ENCODE data around the gene MFAP2. TPM values are rescaled to one million over a fixed set of nuclear protein-coding genes. Genes with fewer than 3 reads are reported as not detected.

Gene MFAP2
- total RNA-seq, 1 experiment from 2014 or later, result 27.2 TPM

DNA sequence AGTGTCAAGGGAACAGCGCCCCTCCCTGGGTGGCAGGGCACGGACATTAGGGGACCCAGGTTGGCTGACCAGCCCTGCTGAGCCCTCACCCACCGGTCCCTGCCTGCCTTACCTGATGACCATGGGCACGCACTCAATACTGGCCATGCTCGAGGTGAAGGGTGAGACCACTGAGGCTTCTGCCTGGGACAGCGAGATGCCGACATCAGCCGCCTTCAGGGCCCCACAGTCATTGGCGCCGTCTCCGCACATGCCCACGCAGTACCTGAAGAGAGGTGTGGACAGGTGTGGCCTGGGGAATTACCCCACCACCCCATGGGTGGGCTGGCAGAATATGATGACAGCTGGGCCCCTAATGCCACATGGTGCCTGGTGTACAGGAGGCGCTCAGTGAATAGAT is 7.8 kb upstream of the MFAP2 start:
- intact Hi-C loops (cut with micrococcal nuclease; ENCODE audit: unreplicated experiment), result no loop called here
- Histone ChIP-seq H3K4me3 (ENCODE audit: low read depth, low read length, poor library complexity, severe bottlenecking) (no peak overlapping the region), H3K27ac (ENCODE audit: low read depth, low read length, poor library complexity, severe bottlenecking) (no peak overlapping the region), H3K4me1 (ENCODE audit: insufficient read depth, low read length, poor library complexity, severe bottlenecking) (no peaks in the 10 kb centered on the region), H3K36me3 (ENCODE audit: insufficient read depth, low read length, poor library complexity, severe bottlenecking) (no peaks in the 10 kb centered on the region), H3K27me3 (replicated peaks; ENCODE audit: insufficient read depth, low read depth, low read length, poor library complexity) (no peaks in the 10 kb centered on the region), H3K9me3 (ENCODE audit: low read depth, low read length, poor library complexity, severe bottlenecking) (no peaks in the 10 kb centered on the region)
- no TSS peak for BruUV-seq (replicated peaks)
- POLR2A ChIA-PET (ENCODE audit: low non-redundant PET), result no interaction called here
- CTCF ChIA-PET, result no interaction called here
- TF ChIP-seq, protein P1, sequence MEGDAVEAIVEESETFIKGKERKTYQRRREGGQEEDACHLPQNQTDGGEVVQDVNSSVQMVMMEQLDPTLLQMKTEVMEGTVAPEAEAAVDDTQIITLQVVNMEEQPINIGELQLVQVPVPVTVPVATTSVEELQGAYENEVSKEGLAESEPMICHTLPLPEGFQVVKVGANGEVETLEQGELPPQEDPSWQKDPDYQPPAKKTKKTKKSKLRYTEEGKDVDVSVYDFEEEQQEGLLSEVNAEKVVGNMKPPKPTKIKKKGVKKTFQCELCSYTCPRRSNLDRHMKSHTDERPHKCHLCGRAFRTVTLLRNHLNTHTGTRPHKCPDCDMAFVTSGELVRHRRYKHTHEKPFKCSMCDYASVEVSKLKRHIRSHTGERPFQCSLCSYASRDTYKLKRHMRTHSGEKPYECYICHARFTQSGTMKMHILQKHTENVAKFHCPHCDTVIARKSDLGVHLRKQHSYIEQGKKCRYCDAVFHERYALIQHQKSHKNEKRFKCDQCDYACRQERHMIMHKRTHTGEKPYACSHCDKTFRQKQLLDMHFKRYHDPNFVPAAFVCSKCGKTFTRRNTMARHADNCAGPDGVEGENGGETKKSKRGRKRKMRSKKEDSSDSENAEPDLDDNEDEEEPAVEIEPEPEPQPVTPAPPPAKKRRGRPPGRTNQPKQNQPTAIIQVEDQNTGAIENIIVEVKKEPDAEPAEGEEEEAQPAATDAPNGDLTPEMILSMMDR (conservative IDR thresholded peaks at IDR 0.05; ENCODE audit: low read depth, low read length), result no peak
- TF ChIP-seq EZH2 (IDR thresholded peaks at IDR 0.05; ENCODE audit: borderline replicate concordance, low read depth, low read length, poor library complexity, severe bottlenecking), result no peak
- DNase-seq (ENCODE audit: low spot score), result no peak

DNA sequence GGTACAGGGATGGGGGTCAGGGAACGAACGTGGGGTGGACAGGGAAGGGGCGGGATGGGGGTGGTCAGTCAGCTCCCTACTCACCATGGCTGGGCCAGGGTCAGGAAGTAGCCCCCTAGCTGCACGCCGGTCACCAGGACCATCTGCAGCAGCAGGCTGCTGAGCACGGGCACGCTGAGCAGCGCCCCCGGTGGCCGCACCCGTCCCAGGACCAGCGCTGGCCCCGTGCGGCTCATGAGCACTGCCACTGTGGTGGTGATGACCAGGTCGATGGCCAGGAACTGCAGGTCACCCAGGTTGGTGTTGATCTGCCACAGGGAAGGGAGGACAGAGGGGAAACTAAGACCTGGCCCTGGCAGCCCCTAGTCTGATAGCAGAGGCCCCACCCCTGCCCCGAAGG is 6.5 kb upstream of the MFAP2 start:
- Histone ChIP-seq H3K4me1 (ENCODE audit: insufficient read depth, low read length, poor library complexity, severe bottlenecking) (no peaks in the 10 kb centered on the region), H3K36me3 (ENCODE audit: insufficient read depth, low read length, poor library complexity, severe bottlenecking) (no peaks in the 10 kb centered on the region), H3K27ac (ENCODE audit: low read depth, low read length, poor library complexity, severe bottlenecking) (no peak overlapping the region), H3K27me3 (replicated peaks; ENCODE audit: insufficient read depth, low read depth, low read length, poor library complexity) (no peaks in the 10 kb centered on the region), H3K9me3 (ENCODE audit: low read depth, low read length, poor library complexity, severe bottlenecking) (no peaks in the 10 kb centered on the region), H3K4me3 (ENCODE audit: low read depth, low read length, poor library complexity, severe bottlenecking) (no peak overlapping the region)
- CTCF ChIA-PET, result no interaction called here
- TF ChIP-seq EZH2 (IDR thresholded peaks at IDR 0.05; ENCODE audit: borderline replicate concordance, low read depth, low read length, poor library complexity, severe bottlenecking), result no peak
- TF ChIP-seq, protein P1 (conservative IDR thresholded peaks at IDR 0.05; ENCODE audit: low read depth, low read length), result peak; percentile 72
- DNase-seq (ENCODE audit: low spot score), result no peak
- BruUV-seq (replicated peaks), result no TSS peak
- intact Hi-C loops (cut with micrococcal nuclease; ENCODE audit: unreplicated experiment), result no loop called here
- POLR2A ChIA-PET (ENCODE audit: low non-redundant PET), result no interaction called here

DNA sequence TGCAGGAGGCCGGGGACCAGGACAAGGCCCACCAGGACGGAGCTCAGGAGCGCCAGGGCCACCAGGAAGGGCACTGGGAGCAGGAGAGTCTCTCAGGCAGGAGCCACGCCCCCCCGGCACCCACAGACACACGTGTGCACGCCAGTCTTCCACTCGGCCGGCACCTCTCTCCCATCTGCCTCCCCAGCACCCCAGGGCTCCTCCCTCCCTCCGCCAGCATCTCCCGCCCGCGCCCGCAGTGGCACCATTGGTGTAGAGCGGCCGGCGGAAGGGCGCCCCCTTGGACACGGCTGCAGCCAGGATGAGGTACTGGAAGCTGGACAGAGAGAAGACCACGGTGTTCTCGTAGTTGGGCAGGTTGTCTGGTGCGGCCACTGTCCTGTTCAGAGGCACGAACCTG is 6.1 kb upstream of the MFAP2 start:
- H3K27me3 ChIP-seq (replicated peaks; ENCODE audit: insufficient read depth, low read depth, low read length, poor library complexity), result no peaks in the 10 kb centered on the region
- CTCF ChIA-PET, result no interaction called here
- no peaks in the 10 kb centered on the region for H3K9me3 ChIP-seq (ENCODE audit: low read depth, low read length, poor library complexity, severe bottlenecking)
- no peaks in the 10 kb centered on the region for H3K4me1 ChIP-seq (ENCODE audit: insufficient read depth, low read length, poor library complexity, severe bottlenecking)
- no peak for DNase-seq (ENCODE audit: low spot score)
- BruUV-seq (replicated peaks), result no TSS peak
- H3K36me3 ChIP-seq (ENCODE audit: insufficient read depth, low read length, poor library complexity, severe bottlenecking), result no peaks in the 10 kb centered on the region
- POLR2A ChIA-PET (ENCODE audit: low non-redundant PET), result no interaction called here
- intact Hi-C loops (cut with micrococcal nuclease; ENCODE audit: unreplicated experiment), result no loop called here
- no peak overlapping the region for H3K4me3 ChIP-seq (ENCODE audit: low read depth, low read length, poor library complexity, severe bottlenecking)
- no peak overlapping the region for H3K27ac ChIP-seq (ENCODE audit: low read depth, low read length, poor library complexity, severe bottlenecking)
- TF ChIP-seq EZH2 (IDR thresholded peaks at IDR 0.05; ENCODE audit: borderline replicate concordance, low read depth, low read length, poor library complexity, severe bottlenecking), result no peak
- TF ChIP-seq, protein P1 (conservative IDR thresholded peaks at IDR 0.05; ENCODE audit: low read depth, low read length), result no peak

Data from A673 (cell line).